Endothelial cell (in vitro differentiated cells): ENCODE results near the gene DNAJC6. TPM values are rescaled to one million over a fixed set of nuclear protein-coding genes. Genes with fewer than 3 reads are reported as not detected.

Experiments
- DNase-seq: peaks from one replicate; pipeline ENCODE4 v3.0.0; 2021; ENCODE audit warnings: low spot score
- H3K27ac Mint-ChIP-seq: one replicate; pipeline ENCODE4 v1.8.0; 2021; ENCODE audit warnings: mixed read lengths, inconsistent platforms; ENCODE audit not compliant: unreplicated experiment
- H3K27me3 Mint-ChIP-seq: one replicate; pipeline ENCODE4 v1.8.0; 2021; ENCODE audit warnings: mild to moderate bottlenecking, moderate library complexity, mixed read lengths, inconsistent platforms; ENCODE audit not compliant: unreplicated experiment
- H3K36me3 Mint-ChIP-seq: one replicate; pipeline ENCODE4 v1.8.0; 2021; ENCODE audit warnings: mild to moderate bottlenecking, low read depth, mixed read lengths, inconsistent platforms; ENCODE audit not compliant: unreplicated experiment
- H3K4me1 Mint-ChIP-seq: one replicate; pipeline ENCODE4 v1.8.0; 2021; ENCODE audit warnings: mild to moderate bottlenecking, mixed read lengths, inconsistent platforms; ENCODE audit not compliant: unreplicated experiment
- H3K4me3 Mint-ChIP-seq: one replicate; pipeline ENCODE4 v1.8.0; 2021; ENCODE audit warnings: mild to moderate bottlenecking, mixed read lengths, inconsistent platforms; ENCODE audit not compliant: unreplicated experiment
- H3K9me3 Mint-ChIP-seq: one replicate; pipeline ENCODE4 v1.8.0; 2021; ENCODE audit warnings: mixed read lengths, inconsistent platforms; ENCODE audit not compliant: unreplicated experiment
- CTCF ChIP-seq: fragments of 200-600 bp; sonication (generic); IDR thresholded peaks from one replicate; pipeline ENCODE4 v1.5.0; 2021; ENCODE audit warnings: antibody characterized with exemption; ENCODE audit not compliant: unreplicated experiment
- total RNA-seq: library from RNA; stranded (reverse); fragmentation: NEBNext Ultra II Directional; extraction: Animal tissue kit (Norgen Biotek cat#: 25700); gene quantifications from one replicate; pipeline ENCODE4 v1.2.1, GENCODE V29; 2021; ENCODE audit not compliant: unreplicated experiment

The DNAJC6 gene
- total RNA-seq, 1 donor from 2014 or later: 3.5 TPM

GRCh38 chr1:65334081-65334480 lies 24.7 kb downstream of the DNAJC6 start:
- Mint-ChIP-seq H3K4me3 (no peak overlapping the region), H3K27ac (no peak overlapping the region), H3K9me3 (no peaks in the 10 kb centered on the region), H3K27me3 (no peaks in the 10 kb centered on the region), H3K36me3 (no peaks in the 10 kb centered on the region), H3K4me1 (no peaks in the 10 kb centered on the region)
- TF ChIP-seq CTCF: no peak
- no peak for DNase-seq

- H3K27ac Mint-ChIP-seq: no peak overlapping the region
- no peak for DNase-seq
- no peaks in the 10 kb centered on the region for H3K27me3 Mint-ChIP-seq
- TF ChIP-seq CTCF: no peak
- H3K36me3 Mint-ChIP-seq: no peaks in the 10 kb centered on the region
- H3K4me1 Mint-ChIP-seq: no peaks in the 10 kb centered on the region
- H3K9me3 Mint-ChIP-seq: no peaks in the 10 kb centered on the region
- no peak overlapping the region for H3K4me3 Mint-ChIP-seq
Observed at GRCh38 chr1:65339866-65340468, 30.6 kb downstream of the DNAJC6 start.

- no peaks in the 10 kb centered on the region for H3K9me3 Mint-ChIP-seq
- no peak for TF ChIP-seq CTCF
- H3K4me3 Mint-ChIP-seq: no peak overlapping the region
- H3K4me1 Mint-ChIP-seq: no peaks in the 10 kb centered on the region
- DNase-seq: no peak
- H3K27me3 Mint-ChIP-seq: no peaks in the 10 kb centered on the region
- H3K27ac Mint-ChIP-seq: no peak overlapping the region
- no peaks in the 10 kb centered on the region for H3K36me3 Mint-ChIP-seq
Observed at GRCh38 chr1:65341381-65341780, 32.0 kb downstream of the DNAJC6 start.

- no peak for TF ChIP-seq CTCF
- H3K36me3 Mint-ChIP-seq: no peaks in the 10 kb centered on the region
- no peaks in the 10 kb centered on the region for H3K4me1 Mint-ChIP-seq
- no peaks in the 10 kb centered on the region for H3K9me3 Mint-ChIP-seq
- H3K4me3 Mint-ChIP-seq: no peak overlapping the region
- DNase-seq: no peak
- H3K27me3 Mint-ChIP-seq: no peaks in the 10 kb centered on the region
- no peak overlapping the region for H3K27ac Mint-ChIP-seq
Observed at GRCh38 chr1:65343286-65343685, 33.9 kb downstream of the DNAJC6 start.

- H3K4me3 Mint-ChIP-seq: no peak overlapping the region
- no peaks in the 10 kb centered on the region for H3K36me3 Mint-ChIP-seq
- no peak overlapping the region for H3K27ac Mint-ChIP-seq
- no peak for TF ChIP-seq CTCF
- no peaks in the 10 kb centered on the region for H3K4me1 Mint-ChIP-seq
- no peaks in the 10 kb centered on the region for H3K9me3 Mint-ChIP-seq
- no peaks in the 10 kb centered on the region for H3K27me3 Mint-ChIP-seq
- no peak for DNase-seq
Observed at GRCh38 chr1:65344171-65344814, 35.0 kb downstream of the DNAJC6 start.
